ENCODE results near the gene OPN3. TPM values are rescaled to one million over a fixed set of nuclear protein-coding genes. Genes with fewer than 3 reads are reported as not detected.

OPN3 gene
- total RNA-seq, 1 experiment from 2014 or later, result 45.6 TPM

- Mint-ChIP-seq H3K27ac (ENCODE audit: low read depth, unreplicated experiment) (peak overlapping the region; percentile 100), H3K36me3 (ENCODE audit: insufficient read depth, unreplicated experiment) (peaks cover 57% of the 10 kb centered on the region), H3K9me3 (ENCODE audit: unreplicated experiment) (peaks cover 8% of the 10 kb centered on the region), H3K27me3 (ENCODE audit: insufficient read depth, unreplicated experiment) (no peaks in the 10 kb centered on the region), H3K4me1 (ENCODE audit: insufficient read depth, unreplicated experiment) (peaks cover 69% of the 10 kb centered on the region), H3K4me3 (ENCODE audit: unreplicated experiment) (peak overlapping the region; percentile 75)
- intact Hi-C loops (cut with micrococcal nuclease), result loop anchor here (2.0 kb wide), 1 partner anchor 111 kb away; no protein-coding TSS in a partner anchor
- no peak for TF ChIP-seq CTCF (IDR thresholded peaks at IDR 0.05; ENCODE audit: unreplicated experiment)
- peak; percentile 31 for DNase-seq (ENCODE audit: unreplicated experiment)
- BruUV-seq (replicated peaks), result no TSS peak
- POLR2A ChIA-PET, result interaction anchor here (0.6 to 4.4 kb wide), 41 partner anchors 8 to 209 kb away, joined by 3 to 50 read pairs (median 5); partner anchors contain the start of genes EXO1, FH and KMO
- CTCF ChIA-PET, result interaction anchor here (0.7 to 7.1 kb wide), 12 partner anchors 12 to 196 kb away, joined by 3 to 69 read pairs (median 4); partner anchors contain the start of gene KMO
These were observed 2.0 kb downstream of the OPN3 start for GRCh38 chr1:241638099-241638682.

GRCh38 chr1:241637604-241638003 lies 2.6 kb downstream of the OPN3 start:
- CTCF ChIA-PET, result interaction anchor here (0.7 to 7.1 kb wide), 9 partner anchors 11 to 197 kb away, joined by 3 to 69 read pairs (median 4); partner anchors contain the start of gene KMO
- no TSS peak for BruUV-seq (replicated peaks)
- peak; percentile 56 for DNase-seq (ENCODE audit: unreplicated experiment)
- Mint-ChIP-seq H3K27ac (ENCODE audit: low read depth, unreplicated experiment) (peak overlapping the region; percentile 100), H3K4me1 (ENCODE audit: insufficient read depth, unreplicated experiment) (peaks cover 68% of the 10 kb centered on the region), H3K27me3 (ENCODE audit: insufficient read depth, unreplicated experiment) (no peaks in the 10 kb centered on the region), H3K4me3 (ENCODE audit: unreplicated experiment) (peak overlapping the region; percentile 75), H3K36me3 (ENCODE audit: insufficient read depth, unreplicated experiment) (peaks cover 63% of the 10 kb centered on the region), H3K9me3 (ENCODE audit: unreplicated experiment) (peaks cover 8% of the 10 kb centered on the region)
- POLR2A ChIA-PET, result interaction anchor here (0.6 to 4.4 kb wide), 27 partner anchors 8 to 201 kb away, joined by 3 to 50 read pairs (median 9); partner anchors contain the start of genes FH and KMO
- intact Hi-C loops (cut with micrococcal nuclease), result loop anchor here (2.0 kb wide), 1 partner anchor 111 kb away; no protein-coding TSS in a partner anchor
- TF ChIP-seq CTCF (IDR thresholded peaks at IDR 0.05; ENCODE audit: unreplicated experiment), result no peak

GRCh38 chr1:241637046-241637590 lies 3.1 kb downstream of the OPN3 start:
- intact Hi-C loops (cut with micrococcal nuclease), result no loop called here
- H3K36me3 Mint-ChIP-seq (ENCODE audit: insufficient read depth, unreplicated experiment), result peaks cover 67% of the 10 kb centered on the region
- peaks cover 5% of the 10 kb centered on the region for H3K9me3 Mint-ChIP-seq (ENCODE audit: unreplicated experiment)
- TF ChIP-seq CTCF (IDR thresholded peaks at IDR 0.05; ENCODE audit: unreplicated experiment), result no peak
- H3K27ac Mint-ChIP-seq (ENCODE audit: low read depth, unreplicated experiment), result peak overlapping the region; percentile 100
- peak; percentile 30 for DNase-seq (ENCODE audit: unreplicated experiment)
- H3K4me3 Mint-ChIP-seq (ENCODE audit: unreplicated experiment), result peak overlapping the region; percentile 75
- ChIA-PET POLR2A (interaction anchor here (0.6 to 4.4 kb wide), 18 partner anchors 11 to 1210 kb away, joined by 3 to 50 read pairs (median 9); partner anchors contain the start of genes FH and KMO), CTCF (interaction anchor here (0.6 to 7.1 kb wide), 10 partner anchors 11 to 272 kb away, joined by 3 to 69 read pairs (median 4); partner anchors contain the start of gene KMO)
- H3K4me1 Mint-ChIP-seq (ENCODE audit: insufficient read depth, unreplicated experiment), result peaks cover 66% of the 10 kb centered on the region
- H3K27me3 Mint-ChIP-seq (ENCODE audit: insufficient read depth, unreplicated experiment), result no peaks in the 10 kb centered on the region
- BruUV-seq (replicated peaks), result no TSS peak

GRCh38 chr1:241636291-241636690 lies 3.9 kb downstream of the OPN3 start:
- TF ChIP-seq CTCF (IDR thresholded peaks at IDR 0.05; ENCODE audit: unreplicated experiment), result no peak
- Mint-ChIP-seq H3K36me3 (ENCODE audit: insufficient read depth, unreplicated experiment) (peaks cover 67% of the 10 kb centered on the region), H3K27ac (ENCODE audit: low read depth, unreplicated experiment) (peak overlapping the region; percentile 100), H3K9me3 (ENCODE audit: unreplicated experiment) (no peaks in the 10 kb centered on the region), H3K4me3 (ENCODE audit: unreplicated experiment) (peak overlapping the region; percentile 75), H3K27me3 (ENCODE audit: insufficient read depth, unreplicated experiment) (no peaks in the 10 kb centered on the region), H3K4me1 (ENCODE audit: insufficient read depth, unreplicated experiment) (peaks cover 66% of the 10 kb centered on the region)
- ChIA-PET POLR2A (interaction anchor here (0.6 to 4.4 kb wide), 10 partner anchors 10 to 1595 kb away, joined by 3 to 50 read pairs (median 19); partner anchors contain the start of genes EXO1 and FH), CTCF (interaction anchor here (0.6 to 7.1 kb wide), 12 partner anchors 8 to 202 kb away, joined by 3 to 69 read pairs (median 3); no protein-coding TSS in a partner anchor)
- intact Hi-C loops (cut with micrococcal nuclease), result no loop called here
- DNase-seq (ENCODE audit: unreplicated experiment), result no peak
- no TSS peak for BruUV-seq (replicated peaks)

Data from MCF 10A (cell line).